Measurements from ENCODE around the gene ETV7. TPM values are rescaled to one million over a fixed set of nuclear protein-coding genes. Genes with fewer than 3 reads are reported as not detected.

Gene ETV7
- total RNA-seq, 2 donors from 2014 or later, result 2.6 to 5.4 TPM

GRCh38 chr6:36428911-36429310, 41.4 kb upstream of the ETV7 start:
- H3K4me1 ChIP-seq (ENCODE audit: control insufficient read depth in 1 of 2, low read depth in 2 of 2), result no peaks in the 10 kb centered on the region
- H3K9me3 ChIP-seq, result no peaks in the 10 kb centered on the region
- no peak overlapping the region for H3K4me3 ChIP-seq
- DNase-seq (ENCODE audit: low spot score) (no peak), ATAC-seq (ENCODE audit: insufficient number of reproducible peaks, low FRiP score, low read depth) (no peak)
- no peak for TF ChIP-seq CTCF (IDR thresholded peaks at IDR 0.05)
- no peak overlapping the region for H3K27ac ChIP-seq
- no peaks in the 10 kb centered on the region for H3K36me3 ChIP-seq
- H3K27me3 ChIP-seq (replicated peaks; ENCODE audit: insufficient read depth), result no peaks in the 10 kb centered on the region

- no peaks in the 10 kb centered on the region for H3K9me3 ChIP-seq
- peaks cover 5% of the 10 kb centered on the region in 2 donors for H3K4me1 ChIP-seq (ENCODE audit: control insufficient read depth in 1 of 2, low read depth in 2 of 2)
- no peaks in the 10 kb centered on the region for H3K27me3 ChIP-seq (replicated peaks; ENCODE audit: insufficient read depth)
- H3K4me3 ChIP-seq, result no peak overlapping the region
- H3K36me3 ChIP-seq, result no peaks in the 10 kb centered on the region
- H3K27ac ChIP-seq, result no peak overlapping the region
- DNase-seq (ENCODE audit: low spot score) (no peak), ATAC-seq (ENCODE audit: insufficient number of reproducible peaks, low FRiP score, low read depth) (no peak)
- no peak for TF ChIP-seq CTCF (IDR thresholded peaks at IDR 0.05)
Observed at GRCh38 chr6:36426622-36427021, 39.2 kb upstream of the ETV7 start.

GRCh38 chr6:36423101-36423824, 35.8 kb upstream of the ETV7 start:
- TF ChIP-seq CTCF (IDR thresholded peaks at IDR 0.05), result peak; percentile 48
- peak overlapping the region; percentile 72 to 83 for H3K27ac ChIP-seq
- peak overlapping the region; percentile 81 for H3K4me3 ChIP-seq
- no peaks in the 10 kb centered on the region for H3K9me3 ChIP-seq
- no peaks in the 10 kb centered on the region for H3K27me3 ChIP-seq (replicated peaks; ENCODE audit: insufficient read depth)
- DNase-seq (ENCODE audit: low spot score) (peak; percentile 99), ATAC-seq (ENCODE audit: insufficient number of reproducible peaks, low FRiP score, low read depth) (peak; percentile 92)
- H3K4me1 ChIP-seq (ENCODE audit: control insufficient read depth in 1 of 2, low read depth in 2 of 2), result peaks cover 5% of the 10 kb centered on the region in 2 donors
- H3K36me3 ChIP-seq, result no peaks in the 10 kb centered on the region

- Histone ChIP-seq H3K36me3 (no peaks in the 10 kb centered on the region), H3K27ac (peak overlapping the region; percentile 72 to 83), H3K4me3 (peak overlapping the region; percentile 81), H3K4me1 (ENCODE audit: control insufficient read depth in 1 of 2, low read depth in 2 of 2) (peaks cover 5% of the 10 kb centered on the region in 2 donors), H3K9me3 (no peaks in the 10 kb centered on the region), H3K27me3 (replicated peaks; ENCODE audit: insufficient read depth) (no peaks in the 10 kb centered on the region)
- no peak for DNase-seq (ENCODE audit: low spot score)
- no peak for TF ChIP-seq CTCF (IDR thresholded peaks at IDR 0.05)
- ATAC-seq (ENCODE audit: insufficient number of reproducible peaks, low FRiP score, low read depth), result no peak
Observed at GRCh38 chr6:36422714-36423100, 35.2 kb upstream of the ETV7 start.

- peaks cover 5% of the 10 kb centered on the region in 2 donors for H3K4me1 ChIP-seq (ENCODE audit: control insufficient read depth in 1 of 2, low read depth in 2 of 2)
- no peak overlapping the region for H3K27ac ChIP-seq
- H3K36me3 ChIP-seq, result no peaks in the 10 kb centered on the region
- no peaks in the 10 kb centered on the region for H3K27me3 ChIP-seq (replicated peaks; ENCODE audit: insufficient read depth)
- H3K9me3 ChIP-seq, result no peaks in the 10 kb centered on the region
- ATAC-seq (ENCODE audit: insufficient number of reproducible peaks, low FRiP score, low read depth), result no peak
- no peak overlapping the region for H3K4me3 ChIP-seq
- no peak for TF ChIP-seq CTCF (IDR thresholded peaks at IDR 0.05)
- DNase-seq (ENCODE audit: low spot score), result no peak
Observed at GRCh38 chr6:36419310-36419709, 31.8 kb upstream of the ETV7 start.
